Ovary (tissue), 10 donors: ENCODE measurements around the gene REV1. TPM values are rescaled to one million over a fixed set of nuclear protein-coding genes. Genes with fewer than 3 reads are reported as not detected.

Experiments used
- DNase-seq, 5 donors: peaks; one replicate each; pipeline ENCODE4 v3.0.0-alpha.2; 2019 to 2020
- H3K27ac ChIP-seq, 2 donors: fragments of 200-600 bp; one replicate each; pipeline versions ENCODE4 v1.5.1 to v1.8.0; 2019 to 2022
- H3K27me3 ChIP-seq: fragments of 200-600 bp; one replicate; pipeline ENCODE4 v1.8.0; 2022
- H3K36me3 ChIP-seq: fragments of 200-600 bp; sonication (generic); one replicate; pipeline ENCODE4 v1.5.1; 2019
- H3K4me1 ChIP-seq: one replicate; pipeline ENCODE4 v1.8.1; 2013; ENCODE audit warnings: mild to moderate bottlenecking, moderate library complexity; ENCODE audit not compliant: insufficient read depth
- H3K4me3 ChIP-seq: fragments of 200-600 bp; sonication (generic); one replicate; pipeline ENCODE4 v1.5.1; 2017
- H3K9me3 ChIP-seq, 2 donors: fragments of 200-600 bp in 1 of 2; sonication (generic) in 1 of 2; one replicate each; pipeline versions ENCODE4 v1.5.1 to v1.8.1; 2013 to 2019; ENCODE audit warnings: mild to moderate bottlenecking in 1 of 2, moderate library complexity in 1 of 2
- CTCF ChIP-seq, 3 donors: fragments of 450-650 bp in 2 of 3; fragments of 200-600 bp in 1 of 3; IDR thresholded peaks; one replicate each; pipeline versions ENCODE4 v1.5.1 to v1.8.0; 2016 to 2022; ENCODE audit warnings: antibody characterized with exemption in 3 of 3, mild to moderate bottlenecking in 1 of 3
- EP300 ChIP-seq: sonication (generic); formaldehyde crosslinking; IDR thresholded peaks from one replicate; pipeline ENCODE4 v1.6.1; 2017; ENCODE audit warnings: antibody characterized with exemption
- POLR2A ChIP-seq: fragments of 450-650 bp; IDR thresholded peaks from one replicate; pipeline ENCODE4 v1.6.1; 2017; ENCODE audit warnings: antibody characterized with exemption, mild to moderate bottlenecking, moderate library complexity
- WGBS, 3 donors: extraction: QIAGEN DNeasy Blood & Tissue Kit in 1 of 3; methylation state at CpG; one replicate each; pipeline versions ENCODE4 v1.1.5 to v1.1.7; 2013 to 2017; 5-methylcytosine and 5-hydroxymethylcytosine counted together
- intact Hi-C, 4 donors: fragments of 100-400 bp; cut with DNase I; formaldehyde crosslinking; loops; one replicate each; pipeline versions ENCODE4 v1.11.0 to v1.15.1; 2022 to 2023
- long read RNA-seq, 3 donors: library from polyadenylated mRNA in 2 of 3; unstranded in 2 of 3; transcript quantifications; one replicate each; pipeline ENCODE4 v2.0.0 and lab custom pipeline, GENCODE V29; 2021 to 2026
- polyA plus RNA-seq, 2 donors: library from polyadenylated mRNA; stranded (reverse); fragments of 200-250 nt in 1 of 2; fragments of 350-450 nt in 1 of 2; fragmentation: Illumina TruSeq in 1 of 2; extraction: RNeasy Lipid Tissue Mini Kit (QIAGEN cat#74804) in 1 of 2; gene quantifications; one replicate each; pipeline ENCODE4 v1.2.3, GENCODE V29; 2013 to 2014
- total RNA-seq, 7 donors: library from RNA; depleted of rRNA in 2 of 7; stranded (reverse); fragments of >200 nt in 2 of 7; fragmentation: NEBNext Ultra II Directional in 3 of 7; extraction: Animal tissue kit (Norgen Biotek cat#: 25700) in 3 of 7; gene quantifications; one replicate each; pipeline versions ENCODE4 v1.1.0 to v1.2.4, GENCODE V29; 2016 to 2023
- donor health status: DM: no; HTN: no; CAD: no; lungs with moderate emphysema.
- donor health status: DM: no; HTN: no; CAD: no.
- donor health status: Bipolar disorder and iron deficiency.
- donor health status: DM: yes; HTN: yes; CAD: no.
- donor health status: DM: no; HTN: no; CAD: no.
- donor health status: DM: yes; HTN: yes; CAD: no.

Gene REV1
- total RNA-seq (10 to 100 TPM; 43.2 to 63.3 (median 53.1) TPM), polyA plus RNA-seq (10 to 100 TPM; 25.4 to 30.9 TPM)
- long read RNA-seq, donor 1, partial matches to known transcripts: 14 of 22 reads
- long read RNA-seq, donor 1, other reads (novel, unspliced or antisense): 8 of 22 reads
- long read RNA-seq, donor 2, transcript REV1-209 (4 exons, 1,352 nt): major isoform, 5 of 11 reads
- long read RNA-seq, donor 2, partial matches to known transcripts: 6 of 11 reads
- long read RNA-seq, donor 2, other reads (novel, unspliced or antisense): 0 of 11 reads
- long read RNA-seq, donor 3, full-length matches to known transcripts: 45 of 72 reads
- long read RNA-seq, donor 3, partial matches to known transcripts: 7 of 72 reads
- long read RNA-seq, donor 3, other reads (novel, unspliced or antisense): 20 of 72 reads

- Histone ChIP-seq H3K36me3 (no peaks in the 10 kb centered on the region), H3K27ac (peak within 1 kb of the TSS; percentile 98 to 99), H3K4me1 (no peaks in the 10 kb centered on the region), H3K4me3 (peak within 1 kb of the TSS; percentile 93), H3K27me3 (no peaks in the 10 kb centered on the region), H3K9me3 (no peaks in the 10 kb centered on the region)
- intact Hi-C loops: loop anchor here in 2 of 4 donors (5.0 to 10.0 kb wide), 3 partner anchors 153 to 305 kb away; partner anchors contain the start of genes EIF5B (in 2 of the 2), TXNDC9 (in 2 of the 2), MITD1 (in 1 of the 2) and MRPL30 (in 1 of the 2)
- no peak for TF ChIP-seq EP300
- peak; percentile 69 to 98 (median 96) for TF ChIP-seq CTCF (IDR thresholded peaks at IDR 0.05)
- TF ChIP-seq POLR2A: peak; percentile 55
- peak; percentile 92 to 96 (median 95) for DNase-seq
- 0 to 2% (median 1%) methylated on average over 9 to 110 of the region's 113 CpGs for WGBS, 3 donors
Measured at GRCh38 chr2:99489761-99490622, at the start of gene REV1. TSS of gene REV1 (minus strand) at chr2:99490017. CDS start at chr2:99464975, 25,042 bp downstream.

GRCh38 chr2:99537910-99538485, 48.2 kb upstream of the REV1 start:
- Histone ChIP-seq H3K9me3 (no peaks in the 10 kb centered on the region), H3K4me1 (no peaks in the 10 kb centered on the region), H3K27ac (no peak overlapping the region), H3K27me3 (no peaks in the 10 kb centered on the region), H3K36me3 (no peaks in the 10 kb centered on the region), H3K4me3 (no peak overlapping the region)
- intact Hi-C loops: no loop called here
- DNase-seq: no peak
- TF ChIP-seq CTCF (IDR thresholded peaks at IDR 0.05): no peak
- WGBS, 3 donors: 93 to 96% (median 94%) methylated on average over 4 of the region's 4 CpGs

- H3K27ac ChIP-seq: no peak overlapping the region
- no peaks in the 10 kb centered on the region for H3K36me3 ChIP-seq
- no peaks in the 10 kb centered on the region for H3K9me3 ChIP-seq
- intact Hi-C loops: no loop called here
- TF ChIP-seq POLR2A: no peak
- no peak for TF ChIP-seq EP300
- TF ChIP-seq CTCF (IDR thresholded peaks at IDR 0.05): no peak
- H3K27me3 ChIP-seq: no peaks in the 10 kb centered on the region
- DNase-seq: no peak
- no peaks in the 10 kb centered on the region for H3K4me1 ChIP-seq
- no peak overlapping the region for H3K4me3 ChIP-seq
- WGBS, 3 donors: 81 to 87% (median 85%) methylated on average over 2 of the region's 2 CpGs
Measured at GRCh38 chr2:99524056-99524455, 34.2 kb upstream of the REV1 start.

DNA sequence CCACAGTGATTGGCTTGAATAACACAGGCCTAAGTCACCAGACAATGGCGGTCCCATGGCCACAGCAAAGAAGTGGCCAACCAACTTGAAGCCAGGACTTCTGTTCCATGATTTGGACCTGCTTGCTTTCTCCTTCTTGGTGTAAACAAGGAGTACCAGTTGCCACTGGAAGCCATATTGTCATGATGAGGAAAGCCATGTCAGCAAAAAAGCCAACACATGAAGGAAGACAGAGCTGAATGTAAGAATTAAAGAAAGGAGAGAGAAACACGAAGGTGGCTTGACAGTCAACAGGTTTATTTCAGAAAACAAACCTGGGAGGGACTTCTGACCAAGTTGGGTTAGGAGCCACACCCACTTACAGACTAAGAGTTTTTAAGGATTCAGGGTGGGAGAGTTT, 32.3 kb upstream of the REV1 start:
- H3K36me3 ChIP-seq: no peaks in the 10 kb centered on the region
- H3K9me3 ChIP-seq: no peaks in the 10 kb centered on the region
- no peaks in the 10 kb centered on the region for H3K4me1 ChIP-seq
- no peak overlapping the region for H3K4me3 ChIP-seq
- intact Hi-C loops: no loop called here
- TF ChIP-seq EP300 (no peak), POLR2A (no peak), CTCF (IDR thresholded peaks at IDR 0.05) (no peak)
- DNase-seq: no peak
- 85 to 94% (median 93%) methylated on average over 2 of the region's 2 CpGs for WGBS, 3 donors
- H3K27me3 ChIP-seq: no peaks in the 10 kb centered on the region
- no peak overlapping the region for H3K27ac ChIP-seq
